Nephron progenitor cell (in vitro differentiated cells): ENCODE data around the gene TARBP1.

Source experiments
- DNase-seq: peaks from one replicate; pipeline ENCODE4 v3.0.0; 2021
- H3K27ac Mint-ChIP-seq: 2 replicates; pipeline ENCODE4 v1.8.0; 2021; ENCODE audit warnings: mild to moderate bottlenecking, moderate library complexity, mixed read lengths
- H3K27me3 Mint-ChIP-seq: 2 replicates; pipeline ENCODE4 v1.8.0; 2021; ENCODE audit warnings: mild to moderate bottlenecking, low read depth, mixed read lengths; ENCODE audit not compliant: poor library complexity
- H3K36me3 Mint-ChIP-seq: 2 replicates; pipeline ENCODE4 v1.8.0; 2021; ENCODE audit warnings: low read depth, mixed read lengths
- H3K4me1 Mint-ChIP-seq: 2 replicates; pipeline ENCODE4 v1.8.0; 2021; ENCODE audit warnings: mixed read lengths
- H3K4me3 Mint-ChIP-seq: 2 replicates; pipeline ENCODE4 v1.8.0; 2021; ENCODE audit warnings: mild to moderate bottlenecking, moderate library complexity, mixed read lengths
- H3K9me3 Mint-ChIP-seq: 2 replicates; pipeline ENCODE4 v1.8.0; 2021; ENCODE audit warnings: mild to moderate bottlenecking, moderate library complexity, mixed read lengths
- TF ChIP-seq, protein P1 (sequence below): fragments of 200-600 bp; sonication (generic); IDR thresholded peaks from 2 replicates; pipeline ENCODE4 v1.5.0; 2021; ENCODE audit warnings: antibody characterized with exemption

The TARBP1 gene

DNA sequence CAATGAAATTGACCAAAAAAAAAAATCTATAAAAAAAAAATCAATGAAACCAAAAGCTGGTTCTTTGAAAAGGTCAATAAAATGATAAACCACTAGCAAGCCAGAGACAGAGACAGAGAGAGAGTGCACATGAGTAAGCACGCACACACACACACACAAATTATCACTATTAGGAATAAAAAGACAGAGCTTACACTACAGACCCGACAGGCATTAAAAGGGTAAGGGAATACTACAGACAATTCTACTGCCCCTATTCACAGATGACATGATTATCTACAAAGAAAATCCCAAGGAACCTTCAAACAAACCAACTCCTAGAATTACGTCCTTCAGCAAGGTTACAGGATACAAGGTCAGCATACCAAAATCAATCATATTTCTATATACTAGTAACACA is 38.6 kb downstream of the TARBP1 start:
- Mint-ChIP-seq H3K4me1 (peaks cover 6% of the 10 kb centered on the region), H3K27me3 (no peaks in the 10 kb centered on the region), H3K4me3 (no peak overlapping the region), H3K9me3 (peaks cover 45% of the 10 kb centered on the region), H3K27ac (no peak overlapping the region), H3K36me3 (peaks cover 89% of the 10 kb centered on the region)
- TF ChIP-seq, protein P1, sequence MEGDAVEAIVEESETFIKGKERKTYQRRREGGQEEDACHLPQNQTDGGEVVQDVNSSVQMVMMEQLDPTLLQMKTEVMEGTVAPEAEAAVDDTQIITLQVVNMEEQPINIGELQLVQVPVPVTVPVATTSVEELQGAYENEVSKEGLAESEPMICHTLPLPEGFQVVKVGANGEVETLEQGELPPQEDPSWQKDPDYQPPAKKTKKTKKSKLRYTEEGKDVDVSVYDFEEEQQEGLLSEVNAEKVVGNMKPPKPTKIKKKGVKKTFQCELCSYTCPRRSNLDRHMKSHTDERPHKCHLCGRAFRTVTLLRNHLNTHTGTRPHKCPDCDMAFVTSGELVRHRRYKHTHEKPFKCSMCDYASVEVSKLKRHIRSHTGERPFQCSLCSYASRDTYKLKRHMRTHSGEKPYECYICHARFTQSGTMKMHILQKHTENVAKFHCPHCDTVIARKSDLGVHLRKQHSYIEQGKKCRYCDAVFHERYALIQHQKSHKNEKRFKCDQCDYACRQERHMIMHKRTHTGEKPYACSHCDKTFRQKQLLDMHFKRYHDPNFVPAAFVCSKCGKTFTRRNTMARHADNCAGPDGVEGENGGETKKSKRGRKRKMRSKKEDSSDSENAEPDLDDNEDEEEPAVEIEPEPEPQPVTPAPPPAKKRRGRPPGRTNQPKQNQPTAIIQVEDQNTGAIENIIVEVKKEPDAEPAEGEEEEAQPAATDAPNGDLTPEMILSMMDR = no peak
- no peak for DNase-seq

DNA sequence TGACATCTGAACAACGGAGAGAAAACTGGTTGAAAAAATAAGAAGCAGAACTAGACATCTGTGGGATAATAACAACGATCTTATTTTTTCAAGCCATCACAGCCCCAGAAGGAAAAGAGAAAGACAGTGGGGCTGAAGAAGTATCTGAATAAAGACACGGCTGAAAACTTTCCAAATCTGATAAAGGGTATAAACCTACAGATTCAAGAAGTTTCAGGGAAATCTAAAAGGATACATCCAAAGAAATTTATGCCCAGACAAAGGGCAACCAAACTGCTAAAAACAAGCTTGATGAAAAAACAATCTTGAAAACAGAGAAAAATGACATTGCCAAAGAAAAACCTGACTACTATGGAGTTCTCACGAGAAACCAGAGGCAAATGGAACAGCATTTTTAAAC is 40.4 kb downstream of the TARBP1 start:
- H3K9me3 Mint-ChIP-seq = peaks cover 45% of the 10 kb centered on the region
- no peaks in the 10 kb centered on the region for H3K27me3 Mint-ChIP-seq
- no peak overlapping the region for H3K4me3 Mint-ChIP-seq
- H3K27ac Mint-ChIP-seq = no peak overlapping the region
- peaks cover 15% of the 10 kb centered on the region for H3K4me1 Mint-ChIP-seq
- TF ChIP-seq, protein P1 = no peak
- DNase-seq = no peak
- peaks cover 88% of the 10 kb centered on the region for H3K36me3 Mint-ChIP-seq

DNA sequence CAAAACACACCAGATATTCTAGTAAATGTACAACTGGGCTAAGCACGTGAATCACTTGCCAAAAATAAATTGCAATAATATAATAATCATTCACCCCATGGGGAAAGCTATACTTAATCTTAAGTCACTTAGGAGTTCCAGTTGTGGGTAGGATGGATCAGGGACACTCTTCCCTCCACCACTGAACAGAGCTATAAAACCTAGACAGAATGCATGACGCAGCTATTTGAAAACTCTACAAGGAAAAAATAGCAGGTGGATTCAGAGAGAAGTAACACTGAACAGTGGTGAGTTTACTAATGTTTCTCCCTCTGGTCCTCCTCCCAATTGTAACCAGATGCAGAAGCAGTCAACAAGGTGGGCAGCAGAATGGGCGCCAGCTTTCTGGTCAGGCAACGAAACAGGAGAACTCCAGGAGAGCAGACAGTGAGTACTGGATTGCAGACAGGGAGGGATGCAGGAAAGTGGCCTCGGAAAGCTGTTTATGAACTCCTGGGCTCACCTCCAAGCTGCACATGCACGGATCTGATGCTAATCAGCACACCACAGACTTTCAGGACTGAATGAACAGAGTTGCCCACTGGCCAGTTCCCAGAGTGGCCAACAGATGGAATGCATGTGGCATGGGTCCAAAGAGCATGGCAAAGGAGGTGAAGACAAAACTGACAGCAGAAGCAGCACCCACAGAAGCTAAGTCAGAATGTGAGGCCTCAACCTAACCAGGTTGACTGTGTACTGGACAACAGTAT is 41.4 kb downstream of the TARBP1 start:
- peaks cover 18% of the 10 kb centered on the region for H3K4me1 Mint-ChIP-seq
- H3K27ac Mint-ChIP-seq = no peak overlapping the region
- H3K27me3 Mint-ChIP-seq = no peaks in the 10 kb centered on the region
- TF ChIP-seq, protein P1 = no peak
- H3K4me3 Mint-ChIP-seq = no peak overlapping the region
- H3K9me3 Mint-ChIP-seq = peaks cover 45% of the 10 kb centered on the region
- H3K36me3 Mint-ChIP-seq = peaks cover 86% of the 10 kb centered on the region
- DNase-seq = no peak

DNA sequence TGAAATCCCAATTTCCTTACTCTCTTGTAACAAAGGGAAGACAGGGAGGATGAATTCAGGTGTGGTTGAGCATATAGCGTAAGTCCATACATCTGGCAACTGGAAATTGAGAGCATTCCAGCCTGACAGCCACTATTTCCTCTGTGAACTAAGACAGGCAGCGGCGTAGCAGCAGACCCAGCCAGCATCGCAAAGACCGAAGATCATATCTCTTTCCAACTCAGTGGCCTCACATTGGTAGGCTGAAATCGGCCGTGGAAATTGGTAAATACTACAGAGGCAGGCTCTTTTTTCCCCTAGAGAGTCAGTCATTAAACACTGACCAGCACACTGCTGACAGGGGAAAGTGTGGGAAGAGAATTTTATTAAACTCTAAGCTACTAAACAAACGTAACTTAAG is 43.4 kb downstream of the TARBP1 start:
- no peak for DNase-seq
- Mint-ChIP-seq H3K27ac (no peak overlapping the region), H3K9me3 (peaks cover 32% of the 10 kb centered on the region), H3K36me3 (peaks cover 82% of the 10 kb centered on the region), H3K4me1 (peaks cover 18% of the 10 kb centered on the region), H3K4me3 (no peak overlapping the region), H3K27me3 (no peaks in the 10 kb centered on the region)
- TF ChIP-seq, protein P1 = no peak

DNA sequence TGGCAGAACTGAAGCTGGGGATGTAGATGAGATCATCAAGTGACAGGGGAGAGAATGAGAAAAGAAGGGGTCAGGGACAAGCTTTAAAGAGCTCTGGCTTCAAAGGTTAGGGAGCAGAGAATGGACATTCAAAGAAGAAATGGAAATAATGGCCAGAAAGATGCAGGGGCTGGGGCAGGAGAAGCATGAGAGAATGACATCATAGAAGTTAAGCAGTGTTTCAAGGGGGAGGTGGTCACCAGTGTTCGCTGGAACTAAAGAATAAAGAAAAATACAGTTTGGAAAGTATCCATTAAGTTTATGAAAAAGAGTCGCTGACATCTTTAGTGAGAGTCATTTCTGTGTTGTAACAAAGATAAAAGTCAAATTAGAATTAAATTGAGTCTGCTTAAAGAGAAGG is 44.3 kb downstream of the TARBP1 start:
- Mint-ChIP-seq H3K27me3 (no peaks in the 10 kb centered on the region), H3K4me3 (no peak overlapping the region), H3K9me3 (peaks cover 22% of the 10 kb centered on the region), H3K36me3 (peaks cover 82% of the 10 kb centered on the region), H3K27ac (peak overlapping the region; percentile 18), H3K4me1 (peaks cover 18% of the 10 kb centered on the region)
- no peak for DNase-seq
- TF ChIP-seq, protein P1 = no peak
